ENCODE results near the gene CTBP1.

GRCh38 chr4:1170156-1170975 lies 78.6 kb downstream of the CTBP1 start:
- TF ChIP-seq, protein P1, sequence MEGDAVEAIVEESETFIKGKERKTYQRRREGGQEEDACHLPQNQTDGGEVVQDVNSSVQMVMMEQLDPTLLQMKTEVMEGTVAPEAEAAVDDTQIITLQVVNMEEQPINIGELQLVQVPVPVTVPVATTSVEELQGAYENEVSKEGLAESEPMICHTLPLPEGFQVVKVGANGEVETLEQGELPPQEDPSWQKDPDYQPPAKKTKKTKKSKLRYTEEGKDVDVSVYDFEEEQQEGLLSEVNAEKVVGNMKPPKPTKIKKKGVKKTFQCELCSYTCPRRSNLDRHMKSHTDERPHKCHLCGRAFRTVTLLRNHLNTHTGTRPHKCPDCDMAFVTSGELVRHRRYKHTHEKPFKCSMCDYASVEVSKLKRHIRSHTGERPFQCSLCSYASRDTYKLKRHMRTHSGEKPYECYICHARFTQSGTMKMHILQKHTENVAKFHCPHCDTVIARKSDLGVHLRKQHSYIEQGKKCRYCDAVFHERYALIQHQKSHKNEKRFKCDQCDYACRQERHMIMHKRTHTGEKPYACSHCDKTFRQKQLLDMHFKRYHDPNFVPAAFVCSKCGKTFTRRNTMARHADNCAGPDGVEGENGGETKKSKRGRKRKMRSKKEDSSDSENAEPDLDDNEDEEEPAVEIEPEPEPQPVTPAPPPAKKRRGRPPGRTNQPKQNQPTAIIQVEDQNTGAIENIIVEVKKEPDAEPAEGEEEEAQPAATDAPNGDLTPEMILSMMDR (conservative IDR thresholded peaks at IDR 0.05), result no peak
- TF ChIP-seq ZFX (IDR thresholded peaks at IDR 0.05), result no peak
